ENCODE results near the gene CNTNAP4. TPM values are rescaled to one million over a fixed set of nuclear protein-coding genes. Genes with fewer than 3 reads are reported as not detected.

The CNTNAP4 gene
- total RNA-seq, 1 experiment from 2014 or later = not detected

GRCh38 chr16:76311260-76311659 lies 34.1 kb downstream of the CNTNAP4 start:
- Mint-ChIP-seq H3K27ac (no peak overlapping the region), H3K27me3 (ENCODE audit: low read depth) (no peaks in the 10 kb centered on the region), H3K4me1 (peaks cover 0 to 3% of the 10 kb centered on the region in 2 experiments; a peak in 1 of 4 replicates), H3K9me3 (no peaks in the 10 kb centered on the region), H3K36me3 (ENCODE audit: insufficient read depth in 1 of 3, low read depth in 3 of 3) (no peaks in the 10 kb centered on the region), H3K4me3 (no peak overlapping the region)
- no peak overlapping the region for H3K56ac ChIP-seq (ENCODE audit: insufficient read length, low read depth, low read length)
- no peak overlapping the region for H3K9ac ChIP-seq (ENCODE audit: extremely low read depth, insufficient read length, low read length)
- no peak overlapping the region for H3K4ac ChIP-seq (ENCODE audit: low read depth, low read length)
- H4K91ac ChIP-seq (ENCODE audit: insufficient read length, low read depth, low read length) = no peak overlapping the region
- H3K4me2 ChIP-seq (ENCODE audit: insufficient read depth, insufficient read length, low read length) = no peak overlapping the region
- no peak for DNase-seq
- H3K79me1 ChIP-seq (ENCODE audit: insufficient read depth, low read depth, low read length, poor library complexity, severe bottlenecking) = no peaks in the 10 kb centered on the region
- no peak overlapping the region for H2BK15ac ChIP-seq (ENCODE audit: low read depth, low read length)
- no CpG with 5 or more reads among the region's 2 CpGs for WGBS (ENCODE audit: extremely low coverage, insufficient read length, low lambda C conversion rate)
- TF ChIP-seq, protein P1, sequence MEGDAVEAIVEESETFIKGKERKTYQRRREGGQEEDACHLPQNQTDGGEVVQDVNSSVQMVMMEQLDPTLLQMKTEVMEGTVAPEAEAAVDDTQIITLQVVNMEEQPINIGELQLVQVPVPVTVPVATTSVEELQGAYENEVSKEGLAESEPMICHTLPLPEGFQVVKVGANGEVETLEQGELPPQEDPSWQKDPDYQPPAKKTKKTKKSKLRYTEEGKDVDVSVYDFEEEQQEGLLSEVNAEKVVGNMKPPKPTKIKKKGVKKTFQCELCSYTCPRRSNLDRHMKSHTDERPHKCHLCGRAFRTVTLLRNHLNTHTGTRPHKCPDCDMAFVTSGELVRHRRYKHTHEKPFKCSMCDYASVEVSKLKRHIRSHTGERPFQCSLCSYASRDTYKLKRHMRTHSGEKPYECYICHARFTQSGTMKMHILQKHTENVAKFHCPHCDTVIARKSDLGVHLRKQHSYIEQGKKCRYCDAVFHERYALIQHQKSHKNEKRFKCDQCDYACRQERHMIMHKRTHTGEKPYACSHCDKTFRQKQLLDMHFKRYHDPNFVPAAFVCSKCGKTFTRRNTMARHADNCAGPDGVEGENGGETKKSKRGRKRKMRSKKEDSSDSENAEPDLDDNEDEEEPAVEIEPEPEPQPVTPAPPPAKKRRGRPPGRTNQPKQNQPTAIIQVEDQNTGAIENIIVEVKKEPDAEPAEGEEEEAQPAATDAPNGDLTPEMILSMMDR (conservative IDR thresholded peaks at IDR 0.05) = no peak
- H3K23ac ChIP-seq (ENCODE audit: insufficient read length, low read depth, low read length) = no peak overlapping the region
- no peak overlapping the region for H3K18ac ChIP-seq (ENCODE audit: insufficient read length, low read depth, low read length)
- H3K23me2 ChIP-seq (ENCODE audit: insufficient read length, low read depth, low read length, poor library complexity, severe bottlenecking) = no peaks in the 10 kb centered on the region
- no peak overlapping the region for H3T11ph ChIP-seq (ENCODE audit: low read length)
- H4K8ac ChIP-seq (replicated peaks; ENCODE audit: insufficient read length, low read depth, low read length) = no peak overlapping the region
- no peaks in the 10 kb centered on the region for H4K20me1 ChIP-seq (ENCODE audit: control insufficient read depth, insufficient read depth, insufficient read length)
- no peaks in the 10 kb centered on the region for H3K79me2 ChIP-seq (ENCODE audit: insufficient read depth, low read length)
- H2BK20ac ChIP-seq (ENCODE audit: low read depth, low read length, poor library complexity, severe bottlenecking) = no peak overlapping the region
- H3K4me1 ChIP-seq (ENCODE audit: insufficient read depth, low read length) = no peaks in the 10 kb centered on the region
- H3K9me3 ChIP-seq (ENCODE audit: control insufficient read depth, low read depth, low read length) = no peaks in the 10 kb centered on the region
- H2BK120ac ChIP-seq (ENCODE audit: low read depth, low read length, poor library complexity, severe bottlenecking) = no peak overlapping the region
- no peak overlapping the region for H2AFZ ChIP-seq (ENCODE audit: low read length)
- no peak overlapping the region for H2BK5ac ChIP-seq (ENCODE audit: insufficient read length, low read length)
- H2BK12ac ChIP-seq (ENCODE audit: insufficient read length, low read depth, low read length) = no peak overlapping the region
- H3K27me3 ChIP-seq (ENCODE audit: insufficient read depth, low read length) = no peaks in the 10 kb centered on the region
- no peak overlapping the region for H4K5ac ChIP-seq (ENCODE audit: insufficient read length, low read depth, low read length)
- no peak overlapping the region for H3K14ac ChIP-seq (ENCODE audit: insufficient read depth, low read length)
- H2AK5ac ChIP-seq (ENCODE audit: insufficient read length, low read length) = no peak overlapping the region
- H3K27ac ChIP-seq (ENCODE audit: insufficient read length, low read depth, low read length) = no peak overlapping the region

Measured in H9 (cell line).